Measurements from ENCODE around the gene BRSK2.
"Not testable (repeated sequence)": the region's sequence is repeated elsewhere in the genome, so short reads cannot be mapped to it uniquely, and the experiment has no call there.

Gene BRSK2

DNA sequence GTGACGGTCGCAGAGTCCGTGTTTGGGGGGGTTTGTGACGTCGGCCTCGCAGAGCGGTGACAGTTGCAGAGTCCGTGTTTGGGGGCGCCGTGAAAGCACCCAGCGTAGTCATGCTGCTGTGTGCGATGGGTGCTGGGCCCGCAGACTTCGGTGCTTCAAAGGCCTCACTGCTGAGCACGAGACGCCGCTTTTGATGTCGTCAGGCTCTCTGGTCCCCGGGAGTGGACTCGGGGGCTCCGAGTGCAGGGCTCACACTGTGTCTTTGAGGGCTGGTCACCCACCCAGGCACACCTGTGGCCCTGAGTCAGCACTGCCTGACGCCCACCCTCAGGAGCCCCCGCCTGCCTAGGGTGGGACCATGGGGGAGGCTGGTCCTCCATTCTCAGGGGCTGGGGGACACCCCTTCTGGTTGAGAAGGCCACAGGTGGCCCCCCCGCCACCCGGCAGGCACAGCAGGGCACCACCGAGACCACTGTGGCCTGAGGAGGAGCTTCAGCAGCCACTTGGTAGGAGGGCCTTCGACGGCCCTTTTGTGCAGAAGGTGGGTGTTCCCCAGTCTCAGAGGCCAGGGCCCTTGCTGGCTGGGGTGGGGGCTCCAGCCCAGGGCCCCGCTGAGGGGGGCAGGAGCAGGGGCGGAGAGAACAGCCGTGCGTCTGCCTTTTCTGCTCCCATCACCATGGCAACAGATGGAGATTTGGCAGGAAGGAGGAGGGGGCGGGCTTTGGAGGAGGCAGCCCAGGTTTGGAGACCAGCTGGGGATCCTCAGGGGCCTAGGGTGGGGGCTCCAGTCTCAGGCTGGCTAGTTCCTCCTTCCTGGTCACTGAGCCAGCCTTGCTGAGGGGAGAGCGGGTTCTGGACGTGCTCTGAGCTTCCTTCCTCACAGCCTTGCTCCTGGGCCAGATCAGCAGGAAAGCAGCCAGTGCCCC lies 20.9 kb downstream of the BRSK2 start:
- no peak for DNase-seq

- no peak for DNase-seq
Observed at GRCh38 chr11:1411301-1411700, 21.6 kb downstream of the BRSK2 start.

GRCh38 chr11:1411739-1412138 lies 22.0 kb downstream of the BRSK2 start:
- DNase-seq = not testable (repeated sequence)

DNA sequence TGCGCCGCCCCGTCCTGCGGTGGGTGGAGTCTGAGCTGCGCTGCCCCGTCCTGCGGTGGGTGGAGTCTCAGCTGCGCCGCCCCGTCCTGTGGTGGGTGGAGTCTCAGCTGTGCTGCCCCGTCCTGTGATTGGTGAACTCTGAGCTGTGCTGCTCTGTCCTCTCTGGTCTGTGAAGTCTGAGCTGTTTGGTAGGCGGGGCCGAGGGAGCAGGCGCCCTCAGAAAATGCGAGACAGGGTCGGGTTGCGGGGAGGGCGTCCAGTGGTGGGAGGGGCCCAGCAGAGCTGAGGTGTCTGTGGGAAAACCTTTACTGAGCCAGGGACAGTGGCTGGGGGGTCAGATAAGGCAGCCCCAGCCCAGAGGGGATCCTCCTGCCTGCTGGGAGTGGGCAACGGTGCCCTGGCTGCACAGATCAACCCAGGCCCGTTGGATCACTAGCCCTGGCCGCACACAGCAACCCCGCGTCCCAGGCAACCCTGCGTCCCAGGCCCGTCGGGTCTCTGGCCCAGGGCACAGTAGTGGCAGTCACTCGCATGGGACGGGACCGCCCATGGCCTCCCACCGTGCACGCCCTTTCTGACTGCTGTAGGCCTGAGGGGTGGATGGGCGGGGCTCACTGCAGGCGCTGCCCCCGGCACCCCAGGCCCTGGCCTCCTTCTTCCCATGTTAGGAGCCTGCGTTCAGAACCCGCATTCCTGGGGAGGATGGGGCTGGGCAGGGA lies 22.8 kb downstream of the BRSK2 start:
- no peak for DNase-seq

DNA sequence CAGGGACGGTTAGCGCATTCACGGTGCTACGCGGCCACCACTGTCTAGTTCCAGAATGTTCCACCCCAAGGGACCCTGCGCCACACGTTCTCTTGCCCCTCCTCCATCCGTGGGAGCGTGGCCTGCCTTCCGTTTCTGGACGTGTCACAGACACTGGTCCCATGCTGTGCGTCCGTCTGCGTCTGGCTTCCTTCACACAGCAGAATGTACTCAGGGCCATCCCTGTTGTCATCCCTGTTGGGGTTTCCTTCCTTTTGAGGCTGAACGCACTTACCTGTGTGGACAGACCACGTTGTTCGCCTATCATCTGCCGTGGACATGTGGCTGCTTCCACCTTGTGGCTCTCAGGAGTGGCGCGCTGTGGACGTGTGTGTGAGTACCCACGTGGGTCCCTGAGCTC lies 24.9 kb downstream of the BRSK2 start:
- DNase-seq = no peak

DNA sequence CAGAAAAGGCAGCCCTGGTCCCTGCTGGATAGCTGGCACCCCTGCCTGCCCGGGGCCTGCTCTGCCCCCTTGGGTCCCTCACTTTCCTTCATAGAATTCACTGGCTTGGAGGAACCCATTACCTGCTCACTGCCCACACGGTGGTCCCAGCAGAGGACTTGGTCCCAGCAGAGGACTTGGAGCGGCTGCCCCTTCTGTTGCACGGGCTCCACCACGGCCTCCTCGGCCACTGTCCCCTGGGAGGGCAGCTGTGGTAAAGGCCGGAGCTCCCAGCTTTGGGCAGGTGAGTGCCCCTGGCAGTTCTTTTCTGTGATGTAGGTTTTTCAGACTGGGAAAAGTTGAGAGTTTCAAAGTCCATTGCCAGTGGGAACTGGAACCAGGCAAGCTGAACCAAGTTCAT lies 25.9 kb downstream of the BRSK2 start:
- DNase-seq = no peak

DNA sequence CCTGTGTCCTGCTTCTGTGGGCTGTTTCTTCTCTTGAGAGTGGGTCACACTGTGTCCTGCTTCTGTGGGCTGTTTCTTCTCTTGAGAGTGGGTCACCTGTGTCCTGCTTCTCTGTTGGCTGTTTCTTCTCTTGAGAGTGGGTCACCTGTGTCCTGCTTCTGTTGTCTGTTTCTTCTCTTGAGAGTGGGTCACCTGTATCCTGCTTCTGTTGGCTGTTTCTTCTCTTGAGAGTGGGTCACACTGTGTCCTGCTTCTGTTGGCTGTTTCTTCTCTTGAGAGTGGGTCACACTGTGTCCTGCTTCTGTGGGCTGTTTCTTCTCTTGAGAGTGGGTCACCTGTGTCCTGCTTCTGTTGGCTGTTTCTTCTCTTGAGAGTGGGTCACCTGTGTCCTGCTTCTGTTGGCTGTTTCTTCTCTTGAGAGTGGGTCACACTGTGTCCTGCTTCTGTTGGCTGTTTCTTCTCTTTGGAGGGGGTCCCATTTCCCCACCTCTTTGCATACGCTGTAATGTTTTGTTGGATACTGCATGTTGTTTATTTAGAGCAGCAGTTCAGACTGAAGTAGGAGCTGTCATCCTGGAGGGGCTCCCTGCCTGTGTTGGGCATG lies 28.6 kb downstream of the BRSK2 start:
- not testable (repeated sequence) for DNase-seq

DNA sequence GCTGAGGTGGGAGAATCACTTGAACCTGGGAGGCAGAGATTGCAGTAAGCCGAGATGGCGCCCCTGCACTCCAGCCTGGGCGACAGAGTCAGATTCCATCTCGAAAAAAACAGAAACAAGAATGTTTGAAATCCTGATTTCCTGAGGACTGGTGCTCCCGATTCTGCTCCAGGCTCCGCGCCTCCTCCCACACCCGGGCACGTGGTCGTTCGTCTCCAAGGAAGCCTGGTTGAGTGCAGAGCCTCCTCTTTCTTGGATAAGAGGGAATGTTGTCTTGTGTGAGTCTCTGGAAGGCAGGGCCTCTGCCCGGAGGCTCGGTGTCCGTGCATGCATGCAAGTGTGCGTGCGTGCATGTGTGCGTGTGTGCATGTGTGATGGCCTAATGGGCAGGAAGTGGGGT lies 30.1 kb downstream of the BRSK2 start:
- no peak for DNase-seq

GRCh38 chr11:1421291-1421690 lies 31.6 kb downstream of the BRSK2 start:
- DNase-seq = no peak

- DNase-seq = no peak
Observed at GRCh38 chr11:1422481-1422880, 32.7 kb downstream of the BRSK2 start.

DNA sequence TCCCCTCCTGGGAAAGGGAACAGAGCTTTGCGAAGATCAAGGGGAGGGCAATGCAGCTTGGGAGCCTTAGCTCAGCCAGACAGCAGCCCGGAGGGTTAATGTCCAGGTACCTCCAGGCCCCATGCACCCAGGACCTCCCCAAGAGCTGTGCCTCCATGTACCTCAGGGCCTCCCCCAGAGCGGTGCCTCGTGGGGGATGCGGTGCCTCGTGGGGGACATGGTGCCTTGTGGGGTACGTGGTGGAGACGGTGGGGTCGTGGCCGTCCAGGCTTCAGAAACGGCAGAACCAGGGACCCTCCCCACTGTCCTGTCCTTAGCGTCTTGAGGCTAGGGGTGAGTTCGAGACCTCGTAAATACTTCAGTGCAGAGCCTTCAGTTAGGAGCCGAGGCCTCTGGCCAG lies 33.2 kb downstream of the BRSK2 start:
- DNase-seq = no peak

- not testable (repeated sequence) for DNase-seq
Observed at GRCh38 chr11:1423406-1423805, 33.7 kb downstream of the BRSK2 start.

DNA sequence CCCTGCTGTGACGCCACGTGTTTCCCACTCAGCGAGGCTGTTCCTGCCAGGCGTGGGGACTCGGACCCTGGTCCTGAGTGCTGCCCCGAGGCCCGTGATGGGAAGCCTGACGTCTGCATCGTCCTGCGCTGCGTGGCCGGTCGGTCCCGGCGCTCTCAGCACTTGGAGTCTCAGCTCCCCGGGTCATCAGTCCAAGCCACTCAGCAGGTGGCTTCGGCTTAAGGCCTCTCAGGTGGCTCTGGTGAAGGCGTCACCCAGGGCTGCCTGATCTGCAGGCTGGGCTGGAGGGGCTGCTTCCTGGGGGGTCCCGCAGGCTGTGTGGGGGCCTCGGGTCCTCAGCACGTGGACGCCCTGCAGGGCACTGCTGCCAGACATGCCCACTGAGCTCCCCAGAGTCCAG lies 35.3 kb downstream of the BRSK2 start:
- DNase-seq = no peak

DNA sequence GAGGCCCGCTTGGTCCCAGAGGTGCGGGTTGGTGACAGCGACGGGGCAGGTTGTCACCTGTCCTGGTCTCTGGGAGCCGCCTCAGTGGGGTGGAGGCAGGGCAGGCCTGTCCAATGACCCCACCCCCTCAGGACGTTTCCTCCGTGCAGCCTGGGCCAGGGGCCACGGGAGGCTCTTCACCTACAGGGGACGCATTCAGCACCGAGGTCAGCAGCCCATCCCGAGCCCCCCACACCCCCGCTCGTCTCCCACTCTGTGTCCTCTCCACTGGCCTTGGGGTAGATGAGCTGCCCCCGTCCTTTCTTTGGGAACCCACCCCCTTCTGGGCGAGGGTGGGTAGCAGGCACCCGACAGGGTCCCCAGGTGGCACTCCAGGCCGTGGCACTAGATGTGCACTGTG lies 35.7 kb downstream of the BRSK2 start:
- no peak for DNase-seq

GRCh38 chr11:1428762-1429316 lies 39.1 kb downstream of the BRSK2 start:
- DNase-seq = no peak

DNA sequence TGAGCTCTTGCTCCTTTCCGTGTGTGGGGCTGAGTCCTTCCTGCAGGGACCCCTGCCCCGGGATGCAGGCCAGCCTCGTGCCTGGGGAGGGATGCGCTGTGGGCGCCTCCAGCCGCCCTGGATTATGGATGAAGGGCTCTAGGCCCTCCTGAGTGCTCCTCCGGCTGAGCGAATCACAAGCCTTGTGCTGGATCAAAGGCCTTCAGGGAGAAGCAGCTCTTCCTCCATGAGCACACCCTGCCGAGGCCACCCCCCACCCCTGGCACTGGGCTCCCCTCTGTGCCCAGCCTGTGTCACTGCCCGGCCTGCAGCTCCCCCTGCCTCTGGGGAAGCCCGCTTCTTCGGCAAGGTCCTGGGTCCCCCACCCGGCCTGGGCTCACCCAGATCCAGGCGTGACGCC lies 43.8 kb downstream of the BRSK2 start:
- no peak for DNase-seq

GRCh38 chr11:1433977-1434640 lies 44.4 kb downstream of the BRSK2 start:
- DNase-seq = no peak

- DNase-seq = not testable (repeated sequence)
Observed at GRCh38 chr11:1435479-1435819, 45.7 kb downstream of the BRSK2 start.

DNA sequence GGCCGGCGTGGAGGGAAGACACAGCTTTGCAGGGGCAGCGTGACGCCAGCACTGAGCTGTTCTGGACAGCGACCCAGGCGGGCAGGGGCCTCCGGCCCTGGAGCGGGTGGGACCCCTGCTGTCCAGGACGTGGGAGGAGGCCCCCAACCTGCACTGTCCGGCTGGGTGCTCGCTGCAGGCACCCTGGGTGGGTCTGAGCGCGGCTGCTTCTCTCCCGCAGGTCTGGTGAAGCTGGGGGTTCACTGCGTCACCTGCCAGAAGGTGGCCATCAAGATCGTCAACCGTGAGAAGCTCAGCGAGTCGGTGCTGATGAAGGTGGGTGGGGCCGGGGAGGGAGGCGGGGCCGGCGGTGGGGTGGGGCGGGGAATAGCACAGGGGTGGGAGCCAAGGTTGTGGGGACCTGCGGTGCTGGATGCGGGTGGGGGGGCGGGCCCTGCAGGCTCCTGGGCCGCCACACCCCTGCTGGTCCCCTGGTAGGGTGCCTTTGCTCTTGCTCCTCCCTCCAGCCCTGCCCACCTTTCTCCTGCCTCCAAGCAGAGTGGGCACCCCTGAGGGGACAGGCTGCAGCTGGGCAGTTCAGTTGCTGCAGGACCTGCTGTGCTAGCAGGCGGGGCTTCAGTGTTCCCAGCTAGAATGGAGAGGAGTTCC lies 46.2 kb downstream of the BRSK2 start:
- peak; percentile 26 for DNase-seq

DNA sequence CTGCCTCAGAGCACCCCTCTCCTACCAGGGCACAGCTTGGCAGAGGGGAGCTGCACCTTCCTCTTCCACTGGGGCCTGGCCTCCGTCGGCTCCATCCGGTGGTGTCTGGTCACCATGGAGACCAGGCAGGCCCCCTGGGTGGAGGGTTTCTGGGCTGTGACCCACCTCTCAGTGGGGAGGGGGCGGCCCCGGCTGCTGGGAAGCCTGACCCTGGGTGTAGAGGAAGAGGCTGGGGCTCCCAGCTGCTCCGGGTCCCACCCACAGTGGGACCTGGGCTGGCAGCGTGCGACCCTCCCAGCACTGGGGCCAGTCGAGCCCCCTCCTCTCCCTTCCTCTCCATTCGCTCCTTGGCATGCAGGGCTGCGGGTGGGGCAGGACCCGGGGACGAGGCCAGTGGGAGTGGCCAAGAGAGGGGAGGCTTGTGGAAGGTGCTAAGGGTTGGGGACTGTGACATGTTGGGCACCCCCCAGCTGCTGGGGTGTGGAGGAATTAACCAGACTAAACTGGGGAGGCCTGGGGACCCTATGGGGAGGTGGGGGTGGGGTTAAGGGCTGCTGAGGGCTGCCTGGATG lies 46.8 kb downstream of the BRSK2 start:
- no peak for DNase-seq

DNA sequence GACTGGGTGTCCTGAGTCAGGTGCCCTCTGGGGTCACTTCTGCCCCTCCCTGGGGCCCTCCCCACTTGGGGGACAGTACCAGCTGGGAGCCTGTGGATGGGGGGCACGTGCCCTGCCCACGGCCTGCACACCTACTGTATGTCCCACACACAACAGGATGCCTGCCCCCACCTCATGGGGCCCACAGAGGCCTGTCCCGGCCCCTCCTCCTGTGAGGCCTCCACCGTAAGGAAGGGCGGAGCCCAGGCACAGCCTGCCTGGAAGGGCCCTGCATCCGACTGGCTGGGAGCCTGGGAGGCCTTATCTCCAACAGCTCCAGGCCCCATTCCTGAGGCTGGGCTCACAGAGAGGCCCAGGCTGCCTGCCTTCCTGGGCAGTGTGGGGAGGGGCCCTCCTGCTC lies 47.8 kb downstream of the BRSK2 start:
- no peak for DNase-seq
